Astrocyte of the cerebellum (primary cell): ENCODE measurements around the gene FAM227B.
"Not testable (repeated sequence)": the region's sequence is repeated elsewhere in the genome, so short reads cannot be mapped to it uniquely, and the experiment has no call there.

ENCODE experiments used
- DNase-seq: peaks from one replicate; pipeline ENCODE4 v3.0.0-alpha.2; 2011; ENCODE audit warnings: low read depth
- H3K4me3 ChIP-seq: 2 replicates; pipeline ENCODE4 v1.5.1; 2011; ENCODE audit warnings: mild to moderate bottlenecking, low read depth, low read length, moderate library complexity
- CTCF ChIP-seq: IDR thresholded peaks from 2 replicates; pipeline ENCODE4 v1.5.1; 2012; ENCODE audit warnings: low read length, low read depth, moderate library complexity, mild to moderate bottlenecking; ENCODE audit errors: missing control alignments
- in situ Hi-C: cut with HindIII; loops from 2 replicates; pipeline ENCODE4 v1.10.0; 2017; ENCODE audit warnings: low sequenced_read_pairs

FAM227B gene

DNA sequence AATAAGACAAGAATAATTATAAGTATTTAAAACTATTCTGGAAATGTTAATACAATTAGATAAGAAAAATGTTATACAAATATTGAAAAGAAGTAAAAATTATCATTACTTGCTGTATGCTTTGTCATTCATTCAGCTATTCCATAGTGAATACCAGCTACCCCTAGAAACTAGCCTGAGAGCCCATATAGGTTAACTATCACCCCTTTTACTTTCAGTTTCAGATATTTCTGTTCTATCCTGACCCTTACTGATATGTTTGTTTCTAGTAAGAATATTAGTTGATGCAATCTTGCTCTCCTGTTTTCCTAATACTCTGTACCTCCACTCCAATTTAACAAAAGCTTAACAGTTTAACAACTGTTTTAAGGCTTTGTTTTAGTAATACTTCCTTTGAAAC is 31.6 kb downstream of the FAM227B start:
- TF ChIP-seq CTCF = no peak
- in situ Hi-C loops = no loop called here
- DNase-seq = no peak
- no peak overlapping the region for H3K4me3 ChIP-seq

GRCh38 chr15:49573421-49573820 is 47.2 kb downstream of the FAM227B start:
- DNase-seq = no peak
- TF ChIP-seq CTCF = no peak
- in situ Hi-C loops = no loop called here
- H3K4me3 ChIP-seq = no peak overlapping the region

- in situ Hi-C loops = no loop called here
- no peak for TF ChIP-seq CTCF
- no peak for DNase-seq
- H3K4me3 ChIP-seq = no peak overlapping the region
Observed at GRCh38 chr15:49570672-49571071, 49.9 kb downstream of the FAM227B start.

GRCh38 chr15:49570174-49570573 is 50.4 kb downstream of the FAM227B start:
- TF ChIP-seq CTCF = no peak
- no peak overlapping the region for H3K4me3 ChIP-seq
- in situ Hi-C loops = no loop called here
- DNase-seq = no peak

DNA sequence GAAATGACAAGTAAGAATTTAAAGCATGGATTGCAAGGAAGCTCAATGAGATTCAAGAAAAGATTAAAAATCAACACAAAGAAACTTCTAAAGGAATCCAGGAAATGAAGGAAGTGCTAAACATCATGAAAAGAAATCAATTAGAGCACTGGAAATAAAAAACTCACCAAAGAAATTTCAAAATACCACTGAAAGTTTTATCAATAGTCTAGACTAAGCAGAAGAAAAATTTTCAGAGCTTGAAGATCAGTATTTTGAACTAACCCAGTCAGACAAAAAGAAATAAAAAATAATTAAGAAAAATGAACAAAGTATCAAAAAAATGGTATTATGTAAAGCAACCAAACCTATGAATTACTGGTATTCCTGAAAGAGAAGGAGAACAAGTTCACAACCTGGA is 60.6 kb downstream of the FAM227B start:
- no peak overlapping the region for H3K4me3 ChIP-seq
- DNase-seq = no peak
- in situ Hi-C loops = no loop called here
- TF ChIP-seq CTCF = no peak

DNA sequence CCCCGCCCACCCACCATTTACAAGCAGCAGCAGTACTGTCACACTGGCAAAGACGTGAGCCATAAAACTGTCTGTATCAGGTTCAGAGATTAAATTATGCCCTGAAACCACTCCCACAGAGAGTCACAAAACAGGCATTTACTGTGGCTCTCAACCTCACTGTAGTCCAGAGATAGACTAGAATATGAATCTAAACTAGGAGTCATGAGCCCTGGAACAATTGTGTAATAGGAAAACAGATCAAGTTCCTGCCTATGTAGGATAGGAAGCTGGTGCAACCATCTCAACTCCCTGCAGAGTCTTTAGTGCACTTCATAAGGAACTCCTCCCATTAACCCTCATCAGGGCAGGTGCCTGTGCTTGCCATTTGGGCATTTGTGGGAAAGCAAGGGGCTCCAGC is 61.7 kb downstream of the FAM227B start:
- H3K4me3 ChIP-seq = no peak overlapping the region
- in situ Hi-C loops = no loop called here
- no peak for DNase-seq
- no peak for TF ChIP-seq CTCF

DNA sequence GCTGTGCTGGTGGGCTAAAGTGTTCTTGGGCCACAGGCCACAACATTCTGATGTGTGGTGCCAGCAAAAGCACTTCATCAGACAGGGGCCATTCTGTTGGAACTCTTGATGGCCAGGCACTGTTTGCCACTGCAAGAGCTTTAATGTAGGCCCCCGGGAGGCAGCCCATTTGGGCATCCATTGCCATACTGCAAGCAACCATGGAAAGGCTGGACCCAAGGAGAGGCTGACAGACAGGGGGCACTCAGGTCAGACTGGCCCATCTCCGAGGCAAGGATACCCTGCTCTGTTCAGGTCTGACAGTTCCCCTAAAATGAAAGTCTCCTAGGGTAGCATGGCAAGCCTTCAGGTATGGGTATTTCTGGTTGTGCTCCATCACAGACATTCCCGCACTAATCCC is 64.2 kb downstream of the FAM227B start:
- no peak for TF ChIP-seq CTCF
- in situ Hi-C loops = no loop called here
- H3K4me3 ChIP-seq = no peak overlapping the region
- DNase-seq = no peak

DNA sequence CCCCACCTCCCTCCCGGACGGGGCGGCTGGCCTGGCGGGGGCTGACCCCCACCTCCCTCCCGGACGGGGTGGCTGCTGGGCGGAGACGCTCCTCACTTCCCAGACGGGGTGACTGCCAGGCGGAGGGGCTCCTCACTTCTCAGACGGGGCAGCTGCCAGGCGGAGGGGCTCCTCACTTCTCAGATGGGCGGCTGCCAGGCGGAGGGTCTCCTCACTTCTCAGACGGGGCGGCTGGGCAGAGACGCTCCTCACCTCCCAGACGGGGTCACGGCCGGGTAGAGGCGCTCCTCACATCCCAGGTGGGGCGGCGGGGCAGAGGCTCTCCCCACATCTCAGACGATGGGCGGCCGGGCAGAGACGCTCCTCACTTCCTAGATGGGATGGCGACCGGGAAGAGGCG is 70.3 kb downstream of the FAM227B start:
- H3K4me3 ChIP-seq, DNase-seq, in situ Hi-C loops: not testable (repeated sequence)
